Measurements from ENCODE around the gene FANCI.
"Not testable (repeated sequence)": the region's sequence is repeated elsewhere in the genome, so short reads cannot be mapped to it uniquely, and the experiment has no call there.

Gene FANCI

GRCh38 chr15:89221543-89221942, 22.2 kb upstream of the FANCI start, which contains the start of gene RLBP1:
Gene RLBP1 (minus strand): TSS chr15:89221579. CDS start chr15:89218975, 2,604 bp downstream.
- no peak within 1 kb of the TSS for H3K4me3 ChIP-seq (ENCODE audit: insufficient read length, low read depth)
- DNase-seq (ENCODE audit: low read depth, low spot score) = no peak
- TF ChIP-seq YY1 (IDR thresholded peaks at IDR 0.05; ENCODE audit: insufficient read depth, insufficient read length) (no peak), SUZ12 (IDR thresholded peaks at IDR 0.05; ENCODE audit: extremely low read depth, insufficient read depth, insufficient read length) (no peak), ZNF274 (IDR thresholded peaks at IDR 0.05; ENCODE audit: low read depth, low read length) (no peak)
- H3K36me3 ChIP-seq (ENCODE audit: insufficient read depth, insufficient read length, low read length) = no peaks in the 10 kb centered on the region
- H3K4me1 ChIP-seq (ENCODE audit: insufficient read depth, insufficient read length) = peaks cover 7% of the 10 kb centered on the region
- no peaks in the 10 kb centered on the region for H3K9me3 ChIP-seq (ENCODE audit: insufficient read depth, low read length)
- H3K9ac ChIP-seq (ENCODE audit: insufficient read length, low read depth) = no peak within 1 kb of the TSS
- no peaks in the 10 kb centered on the region for H3K27me3 ChIP-seq (ENCODE audit: insufficient read depth, insufficient read length)

GRCh38 chr15:89225588-89225987, 18.2 kb upstream of the FANCI start:
- no peak overlapping the region for H3K4me3 ChIP-seq (ENCODE audit: insufficient read length, low read depth)
- H3K27me3 ChIP-seq (ENCODE audit: insufficient read depth, insufficient read length) = no peaks in the 10 kb centered on the region
- TF ChIP-seq YY1 (IDR thresholded peaks at IDR 0.05; ENCODE audit: insufficient read depth, insufficient read length) (no peak), ZNF274 (IDR thresholded peaks at IDR 0.05; ENCODE audit: low read depth, low read length) (no peak), SUZ12 (IDR thresholded peaks at IDR 0.05; ENCODE audit: extremely low read depth, insufficient read depth, insufficient read length) (no peak)

GRCh38 chr15:89226359-89227221, 17.2 kb upstream of the FANCI start:
- H3K27me3 ChIP-seq (ENCODE audit: insufficient read depth, insufficient read length) = no peaks in the 10 kb centered on the region
- peaks cover 3% of the 10 kb centered on the region for H3K4me1 ChIP-seq (ENCODE audit: insufficient read depth, insufficient read length)
- DNase-seq (ENCODE audit: low read depth, low spot score) = no peak
- no peak overlapping the region for H3K9ac ChIP-seq (ENCODE audit: insufficient read length, low read depth)
- H3K9me3 ChIP-seq (ENCODE audit: insufficient read depth, low read length) = no peaks in the 10 kb centered on the region
- no peak for TF ChIP-seq SUZ12 (IDR thresholded peaks at IDR 0.05; ENCODE audit: extremely low read depth, insufficient read depth, insufficient read length)
- TF ChIP-seq YY1 (IDR thresholded peaks at IDR 0.05; ENCODE audit: insufficient read depth, insufficient read length) = no peak
- no peak for TF ChIP-seq ZNF274 (IDR thresholded peaks at IDR 0.05; ENCODE audit: low read depth, low read length)
- no peak overlapping the region for H3K4me3 ChIP-seq (ENCODE audit: insufficient read length, low read depth)
- no peaks in the 10 kb centered on the region for H3K36me3 ChIP-seq (ENCODE audit: insufficient read depth, insufficient read length, low read length)

More at GRCh38 chr15:89225588-89225987, 18.2 kb upstream of the FANCI start:
- Histone ChIP-seq H3K9me3 (ENCODE audit: insufficient read depth, low read length) (no peaks in the 10 kb centered on the region), H3K9ac (ENCODE audit: insufficient read length, low read depth) (no peak overlapping the region), H3K36me3 (ENCODE audit: insufficient read depth, insufficient read length, low read length) (no peaks in the 10 kb centered on the region), H3K4me1 (ENCODE audit: insufficient read depth, insufficient read length) (peaks cover 3% of the 10 kb centered on the region)
- DNase-seq (ENCODE audit: low read depth, low spot score) = no peak

GRCh38 chr15:89227425-89227824, 16.4 kb upstream of the FANCI start:
- Histone ChIP-seq H3K4me1 (ENCODE audit: insufficient read depth, insufficient read length) (peaks cover 3% of the 10 kb centered on the region), H3K9ac (ENCODE audit: insufficient read length, low read depth) (no peak overlapping the region), H3K9me3 (ENCODE audit: insufficient read depth, low read length) (no peaks in the 10 kb centered on the region), H3K4me3 (ENCODE audit: insufficient read length, low read depth) (no peak overlapping the region), H3K36me3 (ENCODE audit: insufficient read depth, insufficient read length, low read length) (no peaks in the 10 kb centered on the region), H3K27me3 (ENCODE audit: insufficient read depth, insufficient read length) (no peaks in the 10 kb centered on the region)
- TF ChIP-seq ZNF274 (IDR thresholded peaks at IDR 0.05; ENCODE audit: low read depth, low read length) = no peak
- TF ChIP-seq YY1 (IDR thresholded peaks at IDR 0.05; ENCODE audit: insufficient read depth, insufficient read length) = no peak
- no peak for TF ChIP-seq SUZ12 (IDR thresholded peaks at IDR 0.05; ENCODE audit: extremely low read depth, insufficient read depth, insufficient read length)
- no peak for DNase-seq (ENCODE audit: low read depth, low spot score)

- H3K27me3 ChIP-seq (ENCODE audit: insufficient read depth, insufficient read length) = no peaks in the 10 kb centered on the region
- H3K9me3 ChIP-seq (ENCODE audit: insufficient read depth, low read length) = no peaks in the 10 kb centered on the region
- TF ChIP-seq ZNF274 (IDR thresholded peaks at IDR 0.05; ENCODE audit: low read depth, low read length) = no peak
- TF ChIP-seq YY1 (IDR thresholded peaks at IDR 0.05; ENCODE audit: insufficient read depth, insufficient read length) = no peak
- no peak for TF ChIP-seq SUZ12 (IDR thresholded peaks at IDR 0.05; ENCODE audit: extremely low read depth, insufficient read depth, insufficient read length)
- no peak overlapping the region for H3K4me3 ChIP-seq (ENCODE audit: insufficient read length, low read depth)
- no peaks in the 10 kb centered on the region for H3K36me3 ChIP-seq (ENCODE audit: insufficient read depth, insufficient read length, low read length)
- H3K9ac ChIP-seq (ENCODE audit: insufficient read length, low read depth) = no peak overlapping the region
- no peak for DNase-seq (ENCODE audit: low read depth, low spot score)
- H3K4me1 ChIP-seq (ENCODE audit: insufficient read depth, insufficient read length) = peaks cover 3% of the 10 kb centered on the region
Measured at GRCh38 chr15:89230277-89230676, 13.5 kb upstream of the FANCI start.

GRCh38 chr15:89231832-89232231, 11.9 kb upstream of the FANCI start:
- no peaks in the 10 kb centered on the region for H3K36me3 ChIP-seq (ENCODE audit: insufficient read depth, insufficient read length, low read length)
- H3K9me3 ChIP-seq (ENCODE audit: insufficient read depth, low read length) = no peaks in the 10 kb centered on the region
- peaks cover under 1% of the 10 kb centered on the region for H3K4me1 ChIP-seq (ENCODE audit: insufficient read depth, insufficient read length)
- TF ChIP-seq ZNF274 (IDR thresholded peaks at IDR 0.05; ENCODE audit: low read depth, low read length) = no peak
- no peak for TF ChIP-seq SUZ12 (IDR thresholded peaks at IDR 0.05; ENCODE audit: extremely low read depth, insufficient read depth, insufficient read length)
- no peak for TF ChIP-seq YY1 (IDR thresholded peaks at IDR 0.05; ENCODE audit: insufficient read depth, insufficient read length)
- DNase-seq (ENCODE audit: low read depth, low spot score) = no peak
- H3K27me3 ChIP-seq (ENCODE audit: insufficient read depth, insufficient read length) = no peaks in the 10 kb centered on the region
- H3K9ac ChIP-seq (ENCODE audit: insufficient read length, low read depth) = no peak overlapping the region
- H3K4me3 ChIP-seq (ENCODE audit: insufficient read length, low read depth) = no peak overlapping the region

- DNase-seq (ENCODE audit: low read depth, low spot score); H3K36me3 ChIP-seq (ENCODE audit: insufficient read depth, insufficient read length, low read length); H3K27me3 ChIP-seq (ENCODE audit: insufficient read depth, insufficient read length); H3K4me3 ChIP-seq (ENCODE audit: insufficient read length, low read depth); H3K4me1 ChIP-seq (ENCODE audit: insufficient read depth, insufficient read length); H3K9me3 ChIP-seq (ENCODE audit: insufficient read depth, low read length); H3K9ac ChIP-seq (ENCODE audit: insufficient read length, low read depth): not testable (repeated sequence)
Measured at GRCh38 chr15:89239883-89240810, 3.6 kb upstream of the FANCI start.
